GM12878 (cell line): ENCODE measurements around the gene SETD1A. TPM values are rescaled to one million over a fixed set of nuclear protein-coding genes. Genes with fewer than 3 reads are reported as not detected.

Experiments used
- ATAC-seq: fragments of 200-7000 bp; cut with Tn5 transposase; 3 replicates; pipeline ENCODE4 v1.9.1; 2020; ENCODE audit warnings: mild to moderate bottlenecking, moderate library complexity
- BruUV-seq: library from RNA; stranded (reverse); fragments of 400-500 nt; replicated peaks from 2 replicates; lab custom pipeline; 2021; lab: Mats Ljungman, UMichigan
- CTCF ChIA-PET: fragments of 300-600 bp; sonication (Branson Sonifier 250); formaldehyde crosslinking; extraction: SDS; loops from one replicate; lab custom pipeline; 2021; ENCODE audit warnings: inconsistent platforms; lab: Yijun Ruan, JAX
- POLR2A ChIA-PET: fragments of 350-600 bp; formaldehyde crosslinking; extraction: SDS; loops from one replicate; lab custom pipeline; 2021; ENCODE audit warnings: inconsistent platforms; lab: Charles Lee
- RAD21 ChIA-PET: fragments of 300-600 bp; sonication (Branson Sonifier 250); formaldehyde crosslinking; loops from one replicate; lab custom pipeline; 2023; ENCODE audit warnings: antibody characterized with exemption; ENCODE audit not compliant: unreplicated experiment; lab: Charles Lee
- SMC1A ChIA-PET: fragments of 300-600 bp; sonication (Branson Sonifier 250); formaldehyde crosslinking; loops from one replicate; lab custom pipeline; 2023; ENCODE audit not compliant: unreplicated experiment, uncharacterized antibody; lab: Charles Lee
- DNase-seq: peaks from one replicate; pipeline ENCODE4 v3.0.0-alpha.2; 2011; ENCODE audit warnings: low read depth, low spot score
- FAIRE-seq: peaks from 3 replicates; lab custom pipeline; 2011; peaks lifted over from hg19 to GRCh38; lab: Jason Lieb, UNC
- H2AFZ ChIP-seq: 2 replicates; pipeline ENCODE4 v1.6.0; 2011; ENCODE audit warnings: low read depth, low read length, control low read depth; ENCODE audit not compliant: control insufficient read depth
- H3K27ac ChIP-seq: 2 replicates; pipeline ENCODE4 v1.5.1; 2011; ENCODE audit warnings: control low read depth; ENCODE audit not compliant: control insufficient read depth, insufficient read depth
- H3K27me3 ChIP-seq, 2 experiments: replicated peaks in 1 of 2; 2 replicates each; pipeline versions ENCODE4 v1.6.0 to v1.6.1; 2011; ENCODE audit warnings: low read length in 1 of 2; ENCODE audit not compliant: control insufficient read depth in 2 of 2, insufficient read depth in 2 of 2
- H3K36me3 ChIP-seq, 2 experiments: 2 replicates each; pipeline ENCODE4 v1.5.1; 2011; ENCODE audit warnings: low read length in 1 of 2; ENCODE audit not compliant: control insufficient read depth in 2 of 2, insufficient read depth in 2 of 2
- H3K4me1 ChIP-seq: 2 replicates; pipeline ENCODE4 v1.6.1; 2011; ENCODE audit warnings: mild to moderate bottlenecking, low read length, moderate library complexity, mixed read lengths; ENCODE audit not compliant: control insufficient read depth, insufficient read depth
- H3K4me2 ChIP-seq: 2 replicates; pipeline ENCODE4 v1.6.0; 2011; ENCODE audit warnings: control low read depth; ENCODE audit not compliant: control insufficient read depth, insufficient read depth
- H3K4me3 ChIP-seq: fragments of 200-600 bp; sonication (generic); 2 replicates; pipeline ENCODE4 v1.5.1; 2016
- H3K79me2 ChIP-seq: 2 replicates; pipeline ENCODE4 v1.6.0; 2011; ENCODE audit warnings: low read length; ENCODE audit not compliant: control insufficient read depth, insufficient read depth
- H3K9ac ChIP-seq: 2 replicates; pipeline ENCODE4 v1.8.0; 2011; ENCODE audit warnings: low read length, control low read depth, mixed read lengths; ENCODE audit not compliant: control insufficient read depth, insufficient read depth
- H3K9me3 ChIP-seq: replicated peaks from 3 replicates; pipeline ENCODE4 v1.5.1; 2011; ENCODE audit warnings: mild to moderate bottlenecking, low read length; ENCODE audit not compliant: control insufficient read depth, insufficient read depth
- H4K20me1 ChIP-seq: 2 replicates; pipeline ENCODE4 v1.6.0; 2011; ENCODE audit not compliant: control insufficient read depth, insufficient read depth
- ATF3 ChIP-seq: IDR thresholded peaks from 2 replicates; pipeline ENCODE4 v1.6.1; 2011; ENCODE audit warnings: low read depth, mild to moderate bottlenecking, low read length, moderate library complexity, borderline replicate concordance; ENCODE audit errors: extremely low read depth
- BHLHE40 ChIP-seq, 2 experiments: fragments of 450-650 bp in 1 of 2; IDR thresholded peaks; 2 replicates each; pipeline ENCODE4 v1.6.1; 2011 to 2017; ENCODE audit warnings: low read depth in 2 of 2, borderline replicate concordance in 1 of 2, improper control_type of control experiment in 1 of 2, low read length in 1 of 2, mild to moderate bottlenecking in 1 of 2
- CTCF ChIP-seq, 3 experiments: IDR thresholded peaks in 2 of 3; conservative IDR thresholded peaks in 1 of 3; 2 replicates each; pipeline ENCODE4 v1.5.1; 2011; ENCODE audit warnings: low read depth in 3 of 3, low read length in 3 of 3, mild to moderate bottlenecking in 3 of 3, control low read depth in 2 of 3, moderate library complexity in 2 of 3, inconsistent platforms in 1 of 3, mixed read lengths in 1 of 3; ENCODE audit not compliant: control insufficient read depth in 2 of 3, insufficient read depth in 1 of 3; ENCODE audit errors: extremely low read depth in 1 of 3
- HDAC2 ChIP-seq: fragments of 200-600 bp; sonication (generic); IDR thresholded peaks from 2 replicates; pipeline ENCODE4 v1.6.1; 2017
- NFIC ChIP-seq: IDR thresholded peaks from 2 replicates; pipeline ENCODE4 v1.6.1; 2012; ENCODE audit warnings: low read depth, mild to moderate bottlenecking, inconsistent platforms, low read length, moderate library complexity
- PML ChIP-seq: IDR thresholded peaks from 2 replicates; pipeline ENCODE4 v1.6.1; 2012; ENCODE audit warnings: low read length, inconsistent platforms
- REST ChIP-seq: IDR thresholded peaks from 2 replicates; pipeline ENCODE4 v1.6.1; 2012; ENCODE audit warnings: mild to moderate bottlenecking, low read depth, low read length
- SMAD1 ChIP-seq: fragments of 450-650 bp; IDR thresholded peaks from 2 replicates; pipeline ENCODE4 v1.6.1; 2018; ENCODE audit warnings: mild to moderate bottlenecking, low read depth; ENCODE audit not compliant: partially characterized antibody
- STAT3 ChIP-seq: IDR thresholded peaks from 2 replicates; pipeline ENCODE4 v1.6.1; 2011; ENCODE audit warnings: low read depth, low read length, improper control_type of control experiment
- ZNF384 ChIP-seq: IDR thresholded peaks from 2 replicates; pipeline ENCODE4 v1.6.1; 2012; ENCODE audit warnings: low read depth, mild to moderate bottlenecking, low read length, improper control_type of control experiment, borderline replicate concordance
- ZSCAN29 ChIP-seq: fragments of 450-650 bp; IDR thresholded peaks from 2 replicates; pipeline ENCODE4 v1.6.1; 2017; ENCODE audit warnings: mild to moderate bottlenecking, moderate library complexity
- WGBS: methylation state at CpG from one replicate; pipeline ENCODE4 v1.1.6; 2016; ENCODE audit warnings: low lambda C conversion rate; ENCODE audit not compliant: insufficient replicate concordance, insufficient coverage; ENCODE audit errors: missing lambda C conversion rate; 5-methylcytosine and 5-hydroxymethylcytosine counted together
- in situ Hi-C: fragments of 300-500 bp; cut with MboI; formaldehyde crosslinking; loops from 9 replicates; pipeline ENCODE4 v1.14.3; 2018; ENCODE audit warnings: mixed read lengths
- intact Hi-C: fragments of 100-400 bp; cut with micrococcal nuclease; formaldehyde crosslinking; loops from one replicate; pipeline ENCODE4 v1.14.2; 2022; ENCODE audit not compliant: unreplicated experiment
- polyA plus RNA-seq, 11 experiments: library from polyadenylated mRNA; depleted of rRNA in 4 of 11; unstranded in 6 of 11; stranded (reverse) in 5 of 11; fragments of >200 nt; fragmentation: Nextera tagmentation in 4 of 11; fragmentation: Illumina TruSeq in 1 of 11; extraction: Ambion mirVana in 4 of 11; extraction: Trizol in 1 of 11; gene quantifications; 1 replicate in 1 of 11; 2 replicates in 10 of 11; pipeline versions ENCODE4 v1.2.1 to v1.2.3, GENCODE V29; 2011 to 2016; ENCODE audit warnings: inconsistent platforms in 2 of 11, missing spikeins in 2 of 11, low read depth in 1 of 11
- total RNA-seq, 4 experiments: library from RNA; depleted of rRNA in 3 of 4; stranded (reverse); fragments of >200 nt in 3 of 4; fragmentation: Illumina TruSeq in 1 of 4; extraction: Trizol in 1 of 4; gene quantifications; 2 replicates each; pipeline versions ENCODE4 v1.2.1 to v1.2.3, GENCODE V29; 2013 to 2021
- TF ChIP-seq, protein P1 (sequence below): fragments of 450-650 bp; formaldehyde crosslinking; IDR thresholded peaks from 2 replicates; pipeline ENCODE4 v1.4.0; 2022; ENCODE audit warnings: mild to moderate bottlenecking, moderate library complexity

SETD1A gene
- total and polyA plus RNA-seq, 10 of the 15 experiments (the other 5 are each of a cell fraction or from before 2014, with no cell fraction given) = 0.02 to 25.9 (median 4.9) TPM

GRCh38 chr16:30963925-30964511, 6.5 kb downstream of the SETD1A start:
- Histone ChIP-seq H3K9ac (no peak overlapping the region), H4K20me1 (no peaks in the 10 kb centered on the region; the same call in 1 of the 2 replicates), H3K9me3 (no peaks in the 10 kb centered on the region), H3K4me3 (no peak overlapping the region), H3K27ac (no peak overlapping the region), H3K79me2 (peaks cover 4% of the 10 kb centered on the region), H3K4me2 (no peak overlapping the region), H3K27me3 (no peaks in the 10 kb centered on the region), H2AFZ (no peak overlapping the region), H3K36me3 (peaks cover 31 to 36% of the 10 kb centered on the region in 2 experiments), H3K4me1 (peaks cover 2% of the 10 kb centered on the region)
- 97% methylated on average over 14 of the region's 18 CpGs for WGBS
- ChIA-PET RAD21 (no interaction called here), POLR2A (no interaction called here), CTCF (interaction anchor here (1.2 kb wide), 1 partner anchor 10 kb away, joined by 4 read pairs; no protein-coding TSS in a partner anchor), SMC1A (no interaction called here)
- in situ Hi-C loops (no loop called here), intact Hi-C loops (no loop called here)
- DNase-seq (no peak), FAIRE-seq (no peak), ATAC-seq (no peak)
- BruUV-seq = no TSS peak
- TF ChIP-seq STAT3 (no peak), SMAD1 (no peak), ZNF384 (no peak), HDAC2 (no peak), PML (no peak), BHLHE40 (IDR thresholded peaks at IDR 0.05; ENCODE audit: borderline replicate concordance in 1 of 2, low read depth in 2 of 2, low read length in 1 of 2) (no peak), REST (no peak), ZSCAN29 (no peak), NFIC (no peak), ATF3 (no peak), CTCF (IDR thresholded peaks at IDR 0.05 in 2 of 3, conservative IDR thresholded peaks at IDR 0.05 in 1 of 3; ENCODE audit: control insufficient read depth in 2 of 3, extremely low read depth in 1 of 3, insufficient read depth in 1 of 3, low read depth in 3 of 3, low read length in 3 of 3) (no peak)
- TF ChIP-seq, protein P1, sequence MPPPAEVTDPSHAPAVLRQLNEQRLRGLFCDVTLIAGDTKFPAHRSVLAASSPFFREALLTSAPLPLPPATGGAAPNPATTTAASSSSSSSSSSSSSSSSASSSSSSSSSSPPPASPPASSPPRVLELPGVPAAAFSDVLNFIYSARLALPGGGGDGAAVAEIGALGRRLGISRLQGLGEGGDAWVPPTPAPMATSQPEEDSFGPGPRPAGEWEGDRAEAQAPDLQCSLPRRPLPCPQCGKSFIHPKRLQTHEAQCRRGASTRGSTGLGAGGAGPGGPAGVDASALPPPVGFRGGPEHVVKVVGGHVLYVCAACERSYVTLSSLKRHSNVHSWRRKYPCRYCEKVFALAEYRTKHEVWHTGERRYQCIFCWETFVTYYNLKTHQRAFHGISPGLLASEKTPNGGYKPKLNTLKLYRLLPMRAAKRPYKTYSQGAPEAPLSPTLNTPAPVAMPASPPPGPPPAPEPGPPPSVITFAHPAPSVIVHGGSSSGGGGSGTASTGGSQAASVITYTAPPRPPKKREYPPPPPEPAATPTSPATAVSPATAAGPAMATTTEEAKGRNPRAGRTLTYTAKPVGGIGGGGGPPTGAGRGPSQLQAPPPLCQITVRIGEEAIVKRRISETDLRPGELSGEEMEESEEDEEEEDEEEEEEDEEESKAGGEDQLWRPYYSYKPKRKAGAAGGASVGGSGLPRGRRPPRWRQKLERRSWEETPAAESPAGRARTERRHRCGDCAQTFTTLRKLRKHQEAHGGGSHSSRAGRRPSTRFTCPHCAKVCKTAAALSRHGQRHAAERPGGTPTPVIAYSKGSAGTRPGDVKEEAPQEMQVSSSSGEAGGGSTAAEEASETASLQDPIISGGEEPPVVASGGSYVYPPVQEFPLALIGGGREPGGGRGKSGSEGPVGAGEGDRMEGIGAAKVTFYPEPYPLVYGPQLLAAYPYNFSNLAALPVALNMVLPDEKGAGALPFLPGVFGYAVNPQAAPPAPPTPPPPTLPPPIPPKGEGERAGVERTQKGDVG (CRISPR knock-in tag) = no peak
